Choroid plexus epithelial cell (primary cell): Measurements from ENCODE around the gene IL1RL2.

Source experiments
- DNase-seq: peaks from one replicate; pipeline ENCODE4 v3.0.0-alpha.2; 2010; ENCODE audit warnings: low read depth
- H3K4me3 ChIP-seq: 2 replicates; pipeline ENCODE4 v1.5.1; 2011; ENCODE audit warnings: low read depth, mild to moderate bottlenecking, control low read depth, low read length, moderate library complexity
- CTCF ChIP-seq: conservative IDR thresholded peaks from 2 replicates; pipeline ENCODE4 v1.5.1; 2011; ENCODE audit warnings: low read depth, mild to moderate bottlenecking, control low read depth, inconsistent platforms, low read length, moderate library complexity

IL1RL2 gene

GRCh38 chr2:102208774-102209173 is 22.0 kb downstream of the IL1RL2 start:
- DNase-seq = no peak
- TF ChIP-seq CTCF = no peak
- no peak overlapping the region for H3K4me3 ChIP-seq

- H3K4me3 ChIP-seq = no peak overlapping the region
- DNase-seq = no peak
These were observed 22.7 kb downstream of the IL1RL2 start for GRCh38 chr2:102209474-102209873.

GRCh38 chr2:102217032-102217431 is 30.2 kb downstream of the IL1RL2 start:
- DNase-seq = no peak
- no peak for TF ChIP-seq CTCF
- H3K4me3 ChIP-seq = no peak overlapping the region

More at GRCh38 chr2:102209474-102209873, 22.7 kb downstream of the IL1RL2 start:
- TF ChIP-seq CTCF = no peak

GRCh38 chr2:102224824-102225739 is 38.3 kb downstream of the IL1RL2 start:
- DNase-seq = no peak
- TF ChIP-seq CTCF = no peak
- H3K4me3 ChIP-seq = no peak overlapping the region

- no peak for DNase-seq
- no peak for TF ChIP-seq CTCF
- no peak overlapping the region for H3K4me3 ChIP-seq
These were observed 39.3 kb downstream of the IL1RL2 start for GRCh38 chr2:102226171-102226570.

- no peak overlapping the region for H3K4me3 ChIP-seq
- no peak for TF ChIP-seq CTCF
- DNase-seq = peak; percentile 28
These were observed 40.0 kb downstream of the IL1RL2 start for GRCh38 chr2:102226612-102227391.
